LHCN-M2 (cell line): Measurements from ENCODE around the gene NRG2. TPM values are rescaled to one million over a fixed set of nuclear protein-coding genes. Genes with fewer than 3 reads are reported as not detected.

Experiments
- DNase-seq: peaks from one replicate; pipeline ENCODE4 v3.0.0-alpha.2; 2012; ENCODE audit warnings: low read depth
- total RNA-seq: library from RNA; depleted of rRNA; stranded (reverse); fragments of >200 nt; gene quantifications from 2 replicates; pipeline ENCODE4 v1.2.3, GENCODE V29; 2014

The NRG2 gene
- total RNA-seq, 1 experiment from 2014 or later: not detected

DNA sequence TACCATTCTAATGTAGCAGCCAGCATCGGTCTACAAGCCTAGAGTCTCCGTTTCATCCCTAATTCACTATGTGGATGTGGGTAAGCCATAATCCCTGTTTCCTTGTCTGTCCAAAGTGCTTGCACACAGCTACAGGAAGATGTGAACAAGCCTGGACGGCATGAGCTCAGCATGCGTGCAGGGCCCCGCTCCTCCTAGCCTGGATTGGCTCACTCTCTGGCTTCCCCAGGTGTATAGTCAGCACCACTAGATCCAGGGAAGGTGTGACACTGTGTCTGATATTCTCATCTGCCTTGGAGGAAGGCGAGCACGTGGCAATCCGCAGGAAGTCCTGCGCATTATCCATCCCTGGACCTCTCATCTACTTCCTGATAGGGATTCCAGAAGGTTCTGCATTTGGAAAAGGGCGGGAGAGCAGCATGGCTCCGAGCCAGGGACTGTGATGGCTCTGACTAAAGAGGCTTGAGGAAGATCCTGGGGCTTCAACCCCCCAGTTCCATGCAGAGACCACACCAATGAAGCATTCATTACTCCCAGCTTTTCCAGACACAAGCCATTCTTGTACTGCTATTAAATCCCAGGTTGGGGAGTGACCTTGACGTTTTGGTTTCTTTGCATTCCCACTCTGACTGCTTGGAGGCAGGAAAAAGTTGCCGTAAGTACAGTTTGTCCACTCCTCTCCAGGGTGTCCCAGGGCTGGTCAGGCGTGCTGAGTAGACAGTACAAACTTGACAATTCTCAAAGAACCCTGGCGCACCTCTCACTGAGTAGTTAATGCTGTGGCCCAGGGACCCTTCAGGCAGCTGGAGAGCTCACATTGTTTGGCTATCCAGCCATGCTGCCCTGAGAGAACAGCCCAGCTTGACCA, 181.8 kb downstream of the NRG2 start:
- no peak for DNase-seq

- DNase-seq: no peak
Observed at GRCh38 chr5:139859013-139859412, 184.1 kb downstream of the NRG2 start.

DNA sequence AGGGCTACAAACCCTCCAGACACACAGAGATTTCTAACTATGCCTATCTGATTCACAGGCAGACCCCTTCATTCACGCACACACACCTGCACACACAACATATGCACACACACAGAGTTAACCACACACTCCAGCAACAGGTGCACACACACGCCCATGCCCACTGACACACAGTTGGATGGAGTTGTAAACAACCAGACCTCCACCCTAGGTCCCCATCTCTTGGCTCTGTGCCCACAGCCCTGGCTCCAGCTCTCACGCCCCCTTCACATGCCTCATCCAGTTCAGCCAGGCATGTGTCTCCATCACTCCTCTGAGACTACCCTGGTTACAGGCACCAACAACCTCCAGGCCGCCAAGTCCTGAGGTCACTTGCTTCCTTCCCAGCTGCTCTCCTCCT, 186.4 kb downstream of the NRG2 start:
- DNase-seq: no peak

DNA sequence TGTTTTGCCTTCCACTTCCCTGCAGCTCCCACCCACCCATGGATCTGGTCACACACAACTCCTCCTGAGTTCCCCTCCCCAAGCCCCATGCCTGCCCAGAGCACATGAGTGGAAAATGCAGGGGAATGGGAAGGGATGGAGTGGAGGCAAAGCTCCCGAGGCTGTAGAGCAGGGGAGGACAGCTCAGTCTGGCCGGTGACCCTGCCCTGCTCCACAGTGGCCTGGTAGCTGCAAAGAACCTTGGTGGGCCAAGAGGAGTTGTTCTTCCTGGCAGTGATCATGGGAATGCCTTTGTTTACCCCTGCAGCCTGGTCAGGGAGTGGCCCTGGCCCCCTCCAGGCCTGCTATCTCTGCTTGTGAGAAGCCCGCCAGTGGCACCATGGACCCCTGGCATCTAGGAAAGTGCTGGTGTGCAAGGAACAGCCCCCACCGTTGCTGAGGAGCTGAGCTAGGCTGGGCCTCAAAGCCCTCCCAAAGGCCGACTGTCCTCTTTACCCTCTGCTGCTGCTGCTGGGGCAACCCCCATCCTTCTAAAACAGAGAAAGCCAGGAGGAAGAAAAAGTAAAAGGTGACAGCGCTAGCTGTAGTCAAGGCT, 187.1 kb downstream of the NRG2 start:
- no peak for DNase-seq

- DNase-seq: no peak
Observed at GRCh38 chr5:139855451-139855850, 187.6 kb downstream of the NRG2 start.

DNA sequence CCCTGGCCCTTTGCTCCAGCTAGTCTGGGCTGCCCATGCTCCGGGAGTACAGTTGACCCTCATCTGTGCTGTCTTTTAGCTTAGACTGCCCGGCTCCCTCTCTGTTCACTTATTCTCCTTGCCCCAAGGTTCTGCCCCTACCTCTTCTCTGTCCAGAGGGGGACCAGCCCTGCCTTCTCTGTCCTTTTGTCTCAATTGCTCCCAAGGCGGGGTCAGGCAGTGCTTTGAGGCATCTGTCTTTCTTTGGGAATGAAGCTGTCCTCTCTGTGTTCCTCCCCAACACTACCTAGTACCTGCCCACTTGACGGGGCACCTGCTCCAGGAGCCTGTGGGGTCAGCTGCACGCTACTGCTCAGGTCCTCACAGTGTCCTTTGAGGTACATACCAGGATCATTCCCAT, 188.1 kb downstream of the NRG2 start:
- DNase-seq: no peak

DNA sequence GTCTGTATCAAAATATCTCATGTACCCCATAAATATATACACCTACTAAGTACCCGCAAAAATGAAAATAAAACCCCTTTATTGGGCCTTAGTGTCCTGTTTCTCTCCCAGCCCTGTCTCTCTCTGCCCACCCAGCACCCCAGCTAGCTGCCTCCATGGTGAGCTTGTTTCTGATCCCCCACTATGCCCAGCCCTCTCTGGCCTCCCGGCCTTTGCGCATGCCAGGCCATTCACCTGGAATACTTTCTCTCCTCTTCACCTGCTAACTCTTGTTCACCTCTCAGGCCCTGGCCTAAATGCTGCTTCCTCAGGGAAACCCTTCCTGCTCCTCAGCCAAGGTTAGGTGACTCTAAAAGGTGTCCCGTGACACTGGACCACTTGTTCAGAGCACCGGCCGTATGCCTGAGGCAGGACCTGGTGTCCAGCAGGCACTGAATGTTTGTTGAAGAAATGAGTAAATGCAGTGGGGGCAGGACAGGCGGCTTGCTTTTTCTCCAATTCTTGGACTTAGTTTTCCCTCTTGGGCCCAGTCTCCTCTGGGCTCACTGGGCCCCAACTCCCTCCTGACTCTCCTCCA, 189.0 kb downstream of the NRG2 start:
- no peak for DNase-seq

DNA sequence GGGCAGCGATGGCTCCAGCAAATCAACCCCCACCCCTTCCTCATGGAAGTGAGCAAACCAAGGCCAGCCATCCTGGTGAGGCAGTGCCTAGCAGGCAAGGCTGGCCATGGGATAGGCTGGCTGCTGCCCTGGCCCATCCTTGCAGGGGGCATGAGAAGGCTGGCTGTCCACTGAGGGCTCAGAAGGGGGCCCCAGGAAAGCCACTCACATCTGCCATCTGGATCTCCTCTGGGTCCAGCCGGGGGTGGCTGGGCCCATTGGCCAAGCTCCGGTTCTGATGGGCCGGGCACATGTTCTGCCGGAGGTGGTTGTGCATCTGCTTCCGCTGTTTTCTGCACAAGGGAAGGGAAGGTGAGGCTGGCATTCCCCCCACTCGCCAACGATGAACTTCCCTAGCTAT, 190.4 kb downstream of the NRG2 start:
- DNase-seq: no peak

GRCh38 chr5:139851558-139851957, 191.5 kb downstream of the NRG2 start:
- no peak for DNase-seq

- DNase-seq: no peak
Observed at GRCh38 chr5:139850423-139851016, 192.6 kb downstream of the NRG2 start.

DNA sequence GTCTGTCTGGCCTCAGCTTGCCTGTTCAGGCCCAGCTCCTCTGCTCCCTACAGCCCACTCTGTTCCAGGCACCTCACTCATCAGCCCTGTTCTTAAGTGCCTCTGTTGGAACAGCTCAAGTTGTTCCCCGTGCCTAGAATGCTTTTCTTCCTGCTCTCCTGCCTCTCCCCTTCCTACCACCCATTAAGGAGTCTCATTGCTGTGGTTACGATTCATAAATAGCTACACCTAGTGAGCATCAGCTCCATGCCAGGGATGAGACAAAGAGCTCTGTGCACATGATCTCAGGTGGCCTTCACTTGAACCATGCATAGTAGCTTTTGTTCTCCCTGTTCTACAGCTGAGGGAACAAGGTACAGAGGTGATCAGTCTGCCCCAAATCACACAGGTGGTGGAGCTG, 193.2 kb downstream of the NRG2 start:
- DNase-seq: no peak

DNA sequence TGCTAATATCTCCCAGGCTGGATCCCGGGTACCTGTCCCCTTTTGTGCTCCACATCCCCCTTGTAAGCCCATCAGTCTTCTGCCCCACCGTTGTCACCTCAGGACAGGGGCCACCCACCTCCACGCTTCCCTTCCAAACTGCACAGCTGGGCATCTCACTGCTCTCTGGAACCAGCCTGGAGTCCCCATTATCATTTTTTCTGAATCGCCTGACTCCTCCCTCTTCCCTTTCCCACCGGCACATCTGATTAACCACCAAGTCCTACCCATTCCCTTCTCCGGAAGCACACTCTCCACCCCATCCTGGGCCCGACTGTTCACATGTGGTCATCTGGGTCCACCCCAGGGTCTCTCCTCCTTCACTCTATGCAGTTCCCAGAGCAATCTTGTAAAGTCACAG, 193.6 kb downstream of the NRG2 start:
- no peak for DNase-seq

- no peak for DNase-seq
Observed at GRCh38 chr5:139848508-139849100, 194.5 kb downstream of the NRG2 start.

DNA sequence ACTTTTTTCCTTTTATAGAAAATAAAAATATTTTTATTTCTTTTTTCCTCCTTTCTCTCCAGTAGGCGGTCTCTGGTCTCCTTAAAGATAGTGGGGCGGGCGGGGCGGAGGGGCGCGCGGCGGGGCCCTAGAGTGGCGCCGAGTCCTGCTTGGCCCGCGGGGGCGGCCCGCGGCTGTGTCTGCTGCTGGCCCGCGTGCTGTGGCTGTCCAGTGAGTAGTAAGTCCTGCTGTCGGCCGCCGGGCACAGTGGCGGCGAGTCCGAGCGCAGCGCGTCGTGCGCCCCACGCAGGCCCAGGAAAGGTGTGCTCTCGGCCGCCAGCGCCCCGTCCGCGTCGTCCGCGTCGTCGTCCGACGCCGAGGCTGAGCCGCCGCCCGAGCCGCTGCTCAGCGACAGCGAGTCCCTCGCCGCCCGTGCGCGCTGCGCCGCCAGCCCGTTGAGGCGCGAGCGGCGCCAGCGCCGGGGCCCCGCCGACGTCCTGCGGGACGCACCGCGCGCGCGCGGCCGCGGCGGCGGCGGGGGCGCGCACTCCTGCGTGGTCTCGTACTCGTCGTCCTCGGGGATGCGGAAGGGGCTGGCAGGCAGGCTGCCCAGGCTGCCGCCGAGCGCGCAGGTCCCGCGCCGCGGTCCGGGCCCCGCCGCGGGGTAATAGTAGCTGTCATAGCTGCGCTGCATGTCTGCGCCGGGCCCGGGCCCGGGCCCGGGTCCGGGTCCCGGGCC, 195.2 kb downstream of the NRG2 start:
- DNase-seq: no peak

- no peak for DNase-seq
Observed at GRCh38 chr5:139847091-139847490, 196.0 kb downstream of the NRG2 start.

- no peak for DNase-seq
Observed at GRCh38 chr5:139845846-139846681, 197.0 kb downstream of the NRG2 start.

- peak; percentile 57 for DNase-seq
Observed at GRCh38 chr5:139844472-139845145, 198.5 kb downstream of the NRG2 start.

- no peak for DNase-seq
Observed at GRCh38 chr5:139843991-139844390, 199.1 kb downstream of the NRG2 start.

GRCh38 chr5:139842321-139842720, 200.8 kb downstream of the NRG2 start:
- DNase-seq: no peak

DNA sequence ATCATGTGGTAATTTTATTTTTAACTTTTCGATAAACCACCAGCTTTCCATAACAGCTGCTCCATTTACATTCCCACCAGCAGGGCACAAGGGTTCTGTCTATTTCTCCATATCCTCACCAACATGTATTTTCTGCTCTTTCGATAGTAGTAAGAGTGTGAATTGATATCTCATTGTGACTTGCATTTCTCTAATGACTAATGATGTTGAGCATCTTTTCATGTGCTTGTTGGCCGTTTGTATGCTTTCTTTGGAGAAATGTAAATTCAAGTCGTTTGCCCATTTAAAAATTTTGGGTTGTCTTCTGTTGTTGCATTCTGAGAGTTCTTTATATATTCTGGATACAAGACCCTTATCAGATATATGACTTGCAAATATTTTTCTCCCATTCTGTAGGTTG, 201.6 kb downstream of the NRG2 start:
- DNase-seq: peak; percentile 4
